ENCODE measurements around the gene NFATC2.

NFATC2 gene

GRCh38 chr20:51403466-51404220, 138.9 kb downstream of the NFATC2 start:
- no peak overlapping the region for H3K4me3 ChIP-seq (ENCODE audit: low read depth, low read length)
- TF ChIP-seq CTCF (IDR thresholded peaks at IDR 0.05; ENCODE audit: low read depth, low read length) = no peak
- DNase-seq = no peak

GRCh38 chr20:51402201-51402600, 140.3 kb downstream of the NFATC2 start:
- TF ChIP-seq CTCF (IDR thresholded peaks at IDR 0.05; ENCODE audit: low read depth, low read length) = no peak
- H3K27me3 ChIP-seq (ENCODE audit: insufficient read depth, low read depth, severe bottlenecking) = peaks cover 94% of the 10 kb centered on the region
- no peaks in the 10 kb centered on the region for H3K36me3 ChIP-seq
- H3K27ac ChIP-seq = no peak overlapping the region
- no peak overlapping the region for H3K4me3 ChIP-seq (ENCODE audit: low read depth, low read length)
- no peaks in the 10 kb centered on the region for H3K9me3 ChIP-seq (ENCODE audit: severe bottlenecking)
- no peak for DNase-seq

More at GRCh38 chr20:51403466-51404220, 138.9 kb downstream of the NFATC2 start:
- H3K27me3 ChIP-seq (ENCODE audit: insufficient read depth, low read depth, severe bottlenecking) = peaks cover 94% of the 10 kb centered on the region
- H3K36me3 ChIP-seq = no peaks in the 10 kb centered on the region
- H3K9me3 ChIP-seq (ENCODE audit: severe bottlenecking) = no peaks in the 10 kb centered on the region
- H3K27ac ChIP-seq = no peak overlapping the region

GRCh38 chr20:51401496-51401895, 141.0 kb downstream of the NFATC2 start:
- DNase-seq = no peak
- no peak overlapping the region for H3K4me3 ChIP-seq (ENCODE audit: low read depth, low read length)
- TF ChIP-seq CTCF (IDR thresholded peaks at IDR 0.05; ENCODE audit: low read depth, low read length) = no peak
- no peak overlapping the region for H3K27ac ChIP-seq
- no peaks in the 10 kb centered on the region for H3K36me3 ChIP-seq
- H3K9me3 ChIP-seq (ENCODE audit: severe bottlenecking) = no peaks in the 10 kb centered on the region
- peaks cover 94% of the 10 kb centered on the region for H3K27me3 ChIP-seq (ENCODE audit: insufficient read depth, low read depth, severe bottlenecking)

GRCh38 chr20:51400051-51400926, 142.2 kb downstream of the NFATC2 start:
- Histone ChIP-seq H3K27me3 (ENCODE audit: insufficient read depth, low read depth, severe bottlenecking) (peaks cover 92% of the 10 kb centered on the region), H3K4me3 (ENCODE audit: low read depth, low read length) (no peak overlapping the region), H3K27ac (no peak overlapping the region), H3K9me3 (ENCODE audit: severe bottlenecking) (no peaks in the 10 kb centered on the region), H3K36me3 (no peaks in the 10 kb centered on the region)
- TF ChIP-seq CTCF (IDR thresholded peaks at IDR 0.05; ENCODE audit: low read depth, low read length) = no peak
- DNase-seq = no peak

- Histone ChIP-seq H3K27me3 (ENCODE audit: insufficient read depth, low read depth, severe bottlenecking) (peaks cover 91% of the 10 kb centered on the region), H3K9me3 (ENCODE audit: severe bottlenecking) (no peaks in the 10 kb centered on the region), H3K4me3 (ENCODE audit: low read depth, low read length) (no peak overlapping the region), H3K36me3 (no peaks in the 10 kb centered on the region), H3K27ac (no peak overlapping the region)
- no peak for TF ChIP-seq CTCF (IDR thresholded peaks at IDR 0.05; ENCODE audit: low read depth, low read length)
- no peak for DNase-seq
Observed at GRCh38 chr20:51399006-51399890, 143.3 kb downstream of the NFATC2 start.
